MG63 (cell line): ENCODE measurements around the gene LYRM4. TPM values are rescaled to one million over a fixed set of nuclear protein-coding genes. Genes with fewer than 3 reads are reported as not detected.
"Not testable (repeated sequence)": the region's sequence is repeated elsewhere in the genome, so short reads cannot be mapped to it uniquely, and the experiment has no call there.

Source experiments
- DNase-seq: peaks from one replicate; pipeline ENCODE4 v3.0.0-alpha.2; 2020
- H3K27me3 ChIP-seq: fragments of 250-450 bp; sonication (Bioruptor Pico); 2 replicates; pipeline ENCODE4 v1.5.1; 2020; ENCODE audit warnings: mild to moderate bottlenecking, moderate library complexity
- H3K36me3 ChIP-seq: fragments of 250-450 bp; sonication (Bioruptor Pico); 2 replicates; pipeline ENCODE4 v1.5.1; 2020; ENCODE audit warnings: mild to moderate bottlenecking, moderate library complexity
- H3K4me3 ChIP-seq: fragments of 250-450 bp; sonication (Bioruptor Pico); 2 replicates; pipeline ENCODE4 v1.5.1; 2020; ENCODE audit warnings: mild to moderate bottlenecking, moderate library complexity
- H3K9me3 ChIP-seq: fragments of 250-450 bp; sonication (Bioruptor Pico); 2 replicates; pipeline ENCODE4 v1.5.1; 2020; ENCODE audit warnings: mild to moderate bottlenecking, moderate library complexity
- total RNA-seq: library from RNA; depleted of rRNA; stranded (reverse); fragments of >200 nt; shearing (Covaris generic); gene quantifications from 2 replicates; pipeline ENCODE4 v1.2.3, GENCODE V29; 2014; ENCODE audit warnings: low replicate concordance

The LYRM4 gene
- total RNA-seq, 1 experiment from 2014 or later, result 35.0 TPM

DNA sequence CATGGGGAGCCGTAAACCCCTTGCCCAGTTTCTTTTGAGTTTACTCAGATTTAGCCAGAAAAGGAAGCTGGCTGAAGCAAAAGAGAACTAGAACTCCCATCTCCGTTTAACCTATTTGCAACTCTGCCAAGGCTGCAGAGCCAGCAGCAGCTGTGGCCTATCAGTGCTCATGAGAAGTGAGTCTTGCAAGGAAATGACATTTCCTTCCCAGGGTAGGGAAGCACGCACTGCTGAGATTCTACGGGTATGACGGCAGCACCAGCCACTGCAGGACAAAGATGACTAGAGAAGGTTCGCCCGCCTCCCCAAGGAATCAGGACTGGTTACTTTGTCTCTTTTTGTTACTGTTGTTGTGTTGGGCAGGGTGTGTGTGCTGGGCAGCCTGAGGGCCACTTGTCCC, 128.0 kb downstream of the LYRM4 start:
- Histone ChIP-seq H3K4me3 (no peak overlapping the region), H3K27me3 (no peaks in the 10 kb centered on the region), H3K36me3 (no peaks in the 10 kb centered on the region), H3K9me3 (no peaks in the 10 kb centered on the region)
- DNase-seq, result no peak

DNA sequence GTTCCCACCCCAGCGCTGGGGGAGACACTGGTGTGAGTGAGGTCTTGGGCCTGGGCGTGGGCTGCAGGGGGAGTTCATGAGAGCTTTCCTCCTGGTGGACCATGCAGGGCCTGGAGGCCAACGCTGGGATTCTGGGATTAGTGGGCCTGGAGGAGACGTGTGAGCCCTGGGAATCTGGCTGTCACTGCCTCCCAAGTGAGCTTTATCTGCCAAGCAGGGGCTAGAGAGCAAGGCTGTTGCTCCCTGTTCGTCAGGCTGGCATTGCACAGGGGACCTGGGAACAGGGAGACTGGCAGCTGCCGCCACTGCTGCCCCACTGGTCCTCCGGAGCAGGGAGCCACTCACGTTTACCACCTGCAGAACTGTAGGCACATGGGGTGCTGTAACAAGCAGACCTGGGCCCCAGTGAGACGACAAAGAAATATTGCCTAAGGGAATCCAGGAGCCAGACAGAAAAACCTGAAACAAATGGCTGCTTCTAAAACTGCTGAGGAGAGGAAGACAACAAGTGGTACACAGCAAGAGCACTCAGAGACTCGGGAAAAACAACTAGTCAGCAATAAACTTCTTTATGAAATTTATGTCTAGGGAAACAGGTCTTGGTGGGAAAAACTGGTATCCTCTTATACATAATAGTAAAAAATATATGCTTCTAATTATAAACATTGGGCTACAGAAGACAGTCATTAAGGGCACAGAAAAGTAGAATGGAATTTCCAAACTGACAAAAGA, 130.4 kb downstream of the LYRM4 start:
- no peaks in the 10 kb centered on the region for H3K27me3 ChIP-seq
- no peak overlapping the region for H3K4me3 ChIP-seq
- DNase-seq, result no peak
- no peaks in the 10 kb centered on the region for H3K9me3 ChIP-seq
- no peaks in the 10 kb centered on the region for H3K36me3 ChIP-seq

DNA sequence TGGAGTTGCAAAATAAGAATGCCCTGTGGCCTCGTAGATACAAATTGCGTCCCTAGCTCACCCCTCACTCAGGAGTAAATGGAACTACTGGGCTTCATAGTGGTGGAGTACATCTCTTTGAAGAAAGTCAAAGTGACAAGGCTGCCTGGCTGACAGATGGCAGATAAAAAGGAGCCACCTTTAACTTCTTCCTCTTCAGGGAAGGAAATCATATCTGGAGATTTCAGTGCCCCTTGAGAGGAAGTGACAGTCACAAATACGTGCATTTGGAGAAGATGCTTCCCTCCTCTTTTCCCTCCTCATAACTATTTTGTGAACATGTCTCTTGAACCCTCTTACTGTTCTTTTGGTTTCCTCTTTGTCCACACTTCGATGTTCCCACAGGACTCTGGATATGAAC, 132.4 kb downstream of the LYRM4 start:
- Histone ChIP-seq H3K4me3 (no peak overlapping the region), H3K27me3 (no peaks in the 10 kb centered on the region), H3K9me3 (no peaks in the 10 kb centered on the region), H3K36me3 (no peaks in the 10 kb centered on the region)
- DNase-seq, result no peak

DNA sequence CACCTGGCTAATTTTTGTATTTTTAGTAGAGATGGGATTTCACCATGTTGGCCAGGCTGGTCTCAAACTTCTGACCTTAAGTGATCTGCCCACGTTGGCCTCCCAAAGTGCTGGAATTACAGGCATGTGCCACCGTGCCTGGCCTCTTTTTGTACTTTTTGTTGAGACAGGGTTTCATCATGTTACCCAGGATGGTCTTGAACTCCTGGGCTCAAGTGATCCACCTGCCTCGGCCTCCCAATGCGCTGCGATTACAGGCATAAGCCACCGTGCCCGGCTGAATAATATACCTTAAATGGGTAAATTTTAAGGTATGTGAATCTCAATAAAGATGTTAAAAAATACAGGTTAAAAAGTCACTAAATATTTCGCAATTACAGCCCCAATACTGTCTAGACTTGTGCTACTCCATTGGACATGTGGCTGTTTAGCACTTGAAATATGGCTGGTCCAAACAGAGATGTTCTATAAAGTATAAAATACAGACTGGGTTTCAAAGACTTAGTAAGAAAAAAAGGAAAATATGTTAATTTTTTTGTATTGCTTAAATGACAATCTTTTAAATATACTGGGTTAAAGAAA, 133.6 kb downstream of the LYRM4 start:
- no peak for DNase-seq
- Histone ChIP-seq H3K4me3 (no peak overlapping the region), H3K9me3 (no peaks in the 10 kb centered on the region), H3K36me3 (no peaks in the 10 kb centered on the region), H3K27me3 (no peaks in the 10 kb centered on the region)

DNA sequence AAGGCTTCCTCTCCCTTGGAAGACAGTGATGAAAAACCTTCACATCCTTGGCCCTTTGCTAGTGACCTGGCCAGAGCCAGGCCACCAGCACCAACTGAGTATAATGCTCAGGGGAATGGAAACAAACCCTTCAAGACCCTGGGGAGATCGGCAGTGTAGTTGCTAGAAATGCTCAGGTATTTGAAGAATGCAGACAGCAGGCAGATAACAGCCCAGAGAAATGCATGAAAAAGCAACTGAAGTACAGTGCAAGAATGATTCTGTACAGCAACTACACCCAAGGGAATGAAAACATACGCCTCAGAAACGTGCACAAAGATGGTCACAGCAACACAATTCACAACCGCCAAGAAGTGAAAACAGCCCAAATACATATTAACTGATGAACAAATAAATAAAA, 134.5 kb downstream of the LYRM4 start:
- H3K9me3 ChIP-seq, result no peaks in the 10 kb centered on the region
- no peak for DNase-seq
- H3K27me3 ChIP-seq, result no peaks in the 10 kb centered on the region
- no peak overlapping the region for H3K4me3 ChIP-seq
- no peaks in the 10 kb centered on the region for H3K36me3 ChIP-seq

DNA sequence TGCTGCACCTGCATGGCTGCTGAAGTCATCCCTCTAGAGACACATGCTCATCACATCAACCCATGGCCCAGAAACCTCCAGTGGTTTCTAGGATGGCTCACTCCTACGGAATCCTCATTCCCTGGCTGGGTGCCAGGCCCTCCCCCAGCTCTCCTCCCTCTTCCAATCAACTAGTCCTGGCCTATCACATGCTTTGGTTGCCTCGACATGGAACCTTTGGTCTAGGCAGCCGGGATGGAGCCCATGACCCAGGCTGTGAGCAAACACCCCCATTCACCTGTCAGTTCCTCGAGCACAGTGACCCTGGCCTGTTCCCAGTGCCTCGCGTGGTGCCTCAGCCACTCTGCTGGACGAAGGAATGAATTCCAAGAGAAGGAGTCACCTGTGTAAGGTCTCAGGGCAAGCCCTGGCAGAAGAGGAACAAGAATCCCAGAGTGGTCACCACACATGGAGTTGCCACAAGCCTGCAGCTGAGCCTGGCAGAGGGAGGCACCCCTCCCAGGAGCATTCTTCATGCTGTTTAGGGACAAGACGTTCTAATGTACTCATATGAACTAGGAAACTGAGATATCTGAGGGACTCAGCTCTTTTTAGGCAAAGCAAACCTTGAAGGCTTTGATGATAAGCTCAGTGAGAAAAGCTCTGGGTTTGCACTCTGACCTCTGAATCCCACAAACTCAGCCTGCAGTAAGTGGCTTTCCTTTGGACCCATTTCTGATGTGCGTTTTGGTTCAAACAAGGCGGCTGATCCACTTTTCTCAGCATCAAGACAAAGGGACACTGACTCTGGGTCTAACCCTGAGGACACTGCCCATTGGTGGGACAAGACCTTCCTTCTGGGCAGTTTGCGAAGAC, 135.4 kb downstream of the LYRM4 start:
- H3K4me3 ChIP-seq, result no peak overlapping the region
- H3K9me3 ChIP-seq, result no peaks in the 10 kb centered on the region
- H3K27me3 ChIP-seq, result no peaks in the 10 kb centered on the region
- DNase-seq, result peak; percentile 13
- no peaks in the 10 kb centered on the region for H3K36me3 ChIP-seq

DNA sequence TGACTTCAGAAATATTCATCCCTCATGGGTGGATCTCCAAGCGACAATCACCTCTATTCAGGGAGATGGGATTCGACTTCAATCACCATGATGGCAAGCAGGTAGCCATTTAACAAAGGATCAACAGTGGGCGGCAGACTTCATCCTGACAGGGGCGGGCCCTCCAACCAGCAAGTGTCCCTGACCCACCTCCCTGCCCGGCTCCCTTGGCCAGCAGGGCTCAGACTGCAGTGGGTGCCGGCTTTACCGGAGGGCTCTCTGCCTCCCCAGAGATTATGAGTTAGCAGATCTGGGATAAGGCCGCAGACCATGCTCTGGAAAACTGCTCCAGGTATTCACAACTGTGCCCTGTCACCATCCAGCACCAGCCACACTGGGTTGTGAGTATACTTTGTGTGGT, 136.2 kb downstream of the LYRM4 start:
- Histone ChIP-seq H3K9me3 (no peaks in the 10 kb centered on the region), H3K36me3 (no peaks in the 10 kb centered on the region), H3K27me3 (no peaks in the 10 kb centered on the region), H3K4me3 (no peak overlapping the region)
- no peak for DNase-seq

DNA sequence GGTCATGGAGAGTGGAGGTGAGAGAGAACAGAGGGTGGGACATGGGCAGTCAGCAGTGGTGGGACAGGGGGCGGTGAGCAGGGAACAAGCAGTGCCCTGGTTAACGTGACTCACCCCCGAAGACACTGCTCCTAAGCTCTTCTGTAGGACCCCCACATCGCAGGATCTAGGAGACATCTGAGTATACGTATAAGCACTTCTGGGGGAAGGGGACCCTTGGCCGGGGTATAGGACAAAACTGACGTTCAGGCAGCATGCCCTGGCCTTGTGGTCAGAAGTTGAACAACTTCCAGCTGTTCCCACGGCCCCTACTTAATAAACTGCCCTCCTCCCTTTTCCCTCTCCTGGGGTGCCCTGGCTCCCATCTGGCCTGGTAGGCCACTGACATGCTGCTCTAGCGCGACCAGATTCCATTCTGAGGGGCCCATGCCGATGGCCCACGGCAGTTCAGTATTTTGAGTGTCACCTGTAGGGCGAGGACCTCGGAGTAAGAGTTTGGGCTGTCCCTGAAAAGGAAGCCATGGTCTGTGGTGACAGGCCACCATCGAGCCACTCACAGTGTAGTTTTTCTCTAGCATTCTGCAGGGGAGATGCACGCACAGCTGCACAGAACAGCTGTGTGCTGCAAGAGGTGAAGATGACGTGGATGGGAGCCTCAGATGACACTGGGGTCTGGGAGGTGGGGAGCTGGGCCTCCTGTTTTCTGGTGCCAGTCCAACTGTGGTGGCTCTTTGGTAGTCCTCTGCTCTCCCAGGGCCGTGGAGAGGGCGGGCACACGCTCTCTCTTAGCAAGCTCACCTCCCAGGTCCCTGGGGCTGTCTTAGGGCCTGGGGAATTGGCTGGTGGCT, 137.2 kb downstream of the LYRM4 start:
- Histone ChIP-seq H3K27me3 (no peaks in the 10 kb centered on the region), H3K9me3 (no peaks in the 10 kb centered on the region), H3K36me3 (no peaks in the 10 kb centered on the region), H3K4me3 (no peak overlapping the region)
- no peak for DNase-seq

DNA sequence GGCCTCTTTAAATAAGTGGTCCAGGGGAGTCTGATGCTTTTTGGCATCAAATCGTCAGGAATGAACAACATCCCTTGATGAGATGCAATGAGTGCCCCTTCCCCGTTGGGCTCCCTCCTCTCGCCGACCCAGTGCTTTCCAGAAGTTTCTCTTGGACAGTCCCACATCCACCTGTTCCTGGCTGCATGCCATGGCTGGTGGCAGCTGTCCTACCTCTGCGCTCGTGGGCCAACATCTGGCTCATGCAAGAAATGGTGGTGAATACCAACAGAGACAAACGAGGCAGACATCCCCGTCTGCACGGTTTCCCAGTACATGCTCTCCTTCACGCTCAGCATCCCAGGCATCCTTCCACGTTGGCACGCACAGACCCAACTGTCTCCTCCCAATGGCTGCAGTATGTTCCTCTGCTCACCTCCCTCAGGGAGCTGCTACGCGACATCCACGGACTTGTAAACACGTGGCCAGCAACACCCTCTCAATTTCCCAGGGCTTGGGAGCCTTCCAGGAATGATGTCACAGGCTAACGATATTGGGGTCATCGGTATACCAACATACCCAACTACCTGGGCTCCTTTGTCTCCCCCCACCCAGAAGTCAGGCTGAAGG, 138.1 kb downstream of the LYRM4 start:
- no peaks in the 10 kb centered on the region for H3K36me3 ChIP-seq
- H3K27me3 ChIP-seq, result no peaks in the 10 kb centered on the region
- H3K9me3 ChIP-seq, result no peaks in the 10 kb centered on the region
- DNase-seq, result no peak
- H3K4me3 ChIP-seq, result no peak overlapping the region

DNA sequence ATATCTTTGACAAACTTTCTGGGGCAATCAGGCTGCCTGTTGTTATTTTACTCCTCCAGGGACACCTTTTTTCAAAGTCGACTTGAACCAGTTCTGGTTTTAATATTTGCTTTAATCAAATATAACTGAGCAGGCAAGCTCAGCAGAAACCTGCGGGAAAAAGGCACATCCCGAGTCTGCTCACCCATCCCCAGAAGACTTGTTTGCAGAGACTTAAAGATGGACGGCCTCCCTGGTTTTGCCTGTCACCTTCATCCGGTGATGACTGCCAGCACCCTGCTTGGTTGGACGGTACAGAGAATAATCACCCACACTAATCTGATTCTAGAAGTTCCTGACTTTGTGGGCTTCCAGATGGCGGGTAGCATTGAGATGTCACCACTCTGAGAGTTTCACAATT, 138.8 kb downstream of the LYRM4 start:
- no peaks in the 10 kb centered on the region for H3K36me3 ChIP-seq
- H3K9me3 ChIP-seq, result no peaks in the 10 kb centered on the region
- DNase-seq, result no peak

DNA sequence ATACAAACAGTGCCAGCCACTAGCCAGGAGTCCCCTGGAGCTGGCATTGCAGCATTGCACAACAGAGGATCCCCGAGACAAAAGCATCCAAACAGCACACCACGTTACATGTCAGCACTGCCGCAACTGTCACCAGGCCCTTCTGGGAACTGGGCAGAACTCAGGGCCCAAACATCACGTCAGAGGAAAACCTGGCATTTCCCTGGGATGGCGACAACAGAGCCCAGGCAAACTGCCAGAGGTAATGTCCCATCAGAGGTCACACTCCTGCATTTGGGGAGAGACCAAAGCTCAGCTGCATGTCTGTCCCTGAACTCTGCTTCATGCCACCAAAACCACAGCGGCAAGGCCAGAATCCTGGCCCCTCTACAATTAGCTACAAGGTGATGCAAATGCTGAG, 139.3 kb downstream of the LYRM4 start:
- no peaks in the 10 kb centered on the region for H3K36me3 ChIP-seq
- H3K9me3 ChIP-seq, result no peaks in the 10 kb centered on the region
- DNase-seq, result no peak
- no peaks in the 10 kb centered on the region for H3K27me3 ChIP-seq
- no peak overlapping the region for H3K4me3 ChIP-seq

More for the DNA sequence above, 138.8 kb downstream of the LYRM4 start:
- H3K4me3 ChIP-seq, result no peak overlapping the region
- no peaks in the 10 kb centered on the region for H3K27me3 ChIP-seq

DNA sequence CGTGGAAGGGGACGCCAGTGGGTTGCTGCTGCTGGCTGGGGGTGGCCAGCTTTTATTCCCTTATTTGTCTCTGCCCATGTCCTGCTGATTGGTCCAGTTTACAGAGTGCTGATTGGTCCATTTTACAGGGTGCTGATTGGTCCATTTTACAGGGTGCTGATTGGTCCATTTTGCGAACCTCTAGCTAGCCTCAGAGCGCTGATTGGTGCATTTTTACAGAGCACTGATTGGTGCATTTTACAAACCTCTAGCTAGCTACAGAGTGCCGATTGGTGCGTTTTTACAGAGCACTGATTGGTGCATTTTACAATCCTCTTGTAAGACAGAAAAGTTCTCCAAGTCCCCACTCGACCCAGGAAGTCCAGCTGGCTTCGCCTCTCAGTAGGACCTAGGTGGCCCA, 140.2 kb downstream of the LYRM4 start:
- not testable (repeated sequence) for H3K36me3 ChIP-seq

DNA sequence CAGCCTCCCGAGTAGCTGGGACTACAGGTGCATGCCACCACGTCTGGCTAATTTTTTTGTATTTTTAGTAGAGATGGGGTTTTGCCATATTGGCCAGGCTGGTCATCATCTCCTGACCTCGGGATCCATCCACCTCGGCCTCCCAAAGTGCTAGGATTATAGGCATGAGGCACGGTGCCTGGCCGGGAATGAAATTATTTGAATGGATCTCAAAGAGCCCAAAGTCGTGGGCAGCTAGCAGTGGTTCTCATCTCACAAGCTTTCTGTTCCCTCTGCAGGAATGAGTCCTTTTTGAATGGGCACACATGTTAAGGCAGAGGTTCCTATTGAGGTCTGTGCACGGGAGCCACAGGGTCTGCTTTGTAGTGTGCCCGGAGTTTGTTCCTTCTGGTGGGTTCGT, 140.7 kb downstream of the LYRM4 start:
- Histone ChIP-seq H3K36me3 (no peaks in the 10 kb centered on the region), H3K4me3 (no peak overlapping the region), H3K9me3 (no peaks in the 10 kb centered on the region), H3K27me3 (no peaks in the 10 kb centered on the region)
- DNase-seq, result no peak

More for the DNA sequence above, 140.2 kb downstream of the LYRM4 start:
- H3K27me3 ChIP-seq, H3K4me3 ChIP-seq, DNase-seq, H3K9me3 ChIP-seq: not testable (repeated sequence)

DNA sequence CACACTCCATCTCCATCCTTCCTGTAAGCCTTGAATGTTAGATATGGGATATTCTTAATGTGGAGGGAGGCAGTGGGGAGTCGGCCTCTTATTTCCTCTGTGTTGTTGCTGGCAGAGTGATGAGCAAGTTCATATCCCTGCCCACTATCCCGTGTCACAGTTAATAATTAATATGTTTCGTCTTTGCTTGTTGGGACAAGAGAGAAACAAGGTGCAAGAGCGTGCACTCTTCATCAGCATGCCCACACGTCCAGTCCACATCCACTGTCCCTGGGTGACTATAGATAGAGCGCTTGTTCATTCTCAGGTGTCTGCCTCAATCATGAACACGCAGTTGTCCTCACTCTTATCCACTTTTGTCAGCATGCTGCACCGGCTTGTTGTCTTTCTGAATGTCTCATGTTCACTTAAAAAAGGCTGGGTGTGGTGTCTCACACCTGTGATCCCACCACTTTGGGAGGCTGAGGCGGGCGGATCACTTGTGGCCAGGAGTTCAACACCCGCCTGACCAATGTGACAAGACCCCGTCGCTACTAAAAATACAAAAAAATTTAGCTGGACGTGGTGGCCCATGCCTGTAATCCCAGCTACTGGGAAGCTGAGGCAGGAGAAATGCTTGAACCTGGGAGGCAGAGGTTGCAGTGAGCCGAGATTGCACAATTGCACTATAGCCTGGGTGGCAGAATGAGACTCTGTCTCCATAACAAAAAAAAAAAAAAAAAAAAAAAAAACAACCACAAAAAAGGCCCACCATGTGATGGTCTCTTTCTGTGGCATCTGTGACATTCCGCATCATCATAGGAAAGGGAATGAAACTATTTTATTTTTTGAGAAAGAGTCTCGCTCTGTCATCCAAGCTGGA, 141.4 kb downstream of the LYRM4 start:
- no peak for DNase-seq
- Histone ChIP-seq H3K36me3 (no peaks in the 10 kb centered on the region), H3K27me3 (no peaks in the 10 kb centered on the region), H3K9me3 (no peaks in the 10 kb centered on the region), H3K4me3 (no peak overlapping the region)

DNA sequence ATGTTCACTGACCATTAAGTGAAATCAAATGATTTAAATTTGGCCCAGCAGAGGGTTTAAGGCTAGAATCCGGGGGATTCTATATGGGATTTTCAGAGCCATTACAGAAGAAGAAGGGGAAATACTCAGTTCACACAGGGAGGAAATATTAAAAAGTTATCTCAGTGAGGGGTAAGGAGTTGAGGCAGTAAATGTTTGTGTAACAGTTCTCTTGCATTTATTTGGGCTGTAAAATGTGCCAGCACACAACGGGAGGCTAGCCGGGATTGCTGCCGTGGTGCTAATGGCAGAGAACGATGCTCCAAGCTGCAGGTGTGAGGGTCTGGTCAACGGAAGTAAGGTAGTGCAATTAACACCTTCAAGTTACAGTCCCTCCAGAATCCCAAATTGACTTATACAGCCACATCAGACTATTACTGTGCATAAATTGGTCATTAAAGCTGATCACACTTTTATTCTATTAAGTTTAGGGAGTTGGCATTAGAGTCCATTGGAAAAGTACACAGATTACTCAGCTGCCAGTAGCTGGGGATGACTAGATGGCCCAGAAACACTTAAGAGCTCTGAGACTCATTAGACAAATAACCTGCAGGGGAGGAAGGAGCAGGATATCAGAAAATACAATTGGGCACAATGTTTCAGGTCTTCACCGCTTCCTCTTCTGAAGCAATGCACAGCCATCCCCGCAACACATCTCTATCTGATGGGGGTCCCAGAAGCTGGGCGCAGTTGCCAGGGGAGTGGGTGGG, 144.3 kb downstream of the LYRM4 start:
- Histone ChIP-seq H3K27me3 (no peaks in the 10 kb centered on the region), H3K36me3 (no peaks in the 10 kb centered on the region), H3K4me3 (no peak overlapping the region), H3K9me3 (no peaks in the 10 kb centered on the region)
- no peak for DNase-seq
